Measurements from ENCODE around the gene WDR64. TPM values are rescaled to one million over a fixed set of nuclear protein-coding genes. Genes with fewer than 3 reads are reported as not detected.

Gene WDR64
- total RNA-seq, 1 donor = not detected

GRCh38 chr1:241817956-241818612 lies 166.0 kb downstream of the WDR64 start:
- peaks cover 14% of the 10 kb centered on the region for H3K4me1 ChIP-seq (ENCODE audit: insufficient read depth, low read length)
- no peak overlapping the region for H3K4me3 ChIP-seq (ENCODE audit: insufficient read depth, low read length)
- no peak for DNase-seq (ENCODE audit: insufficient read length, low spot score, missing footprints)
- no peak overlapping the region for H3K4me2 ChIP-seq (ENCODE audit: insufficient read depth, low read length)
- no peaks in the 10 kb centered on the region for H3K36me3 ChIP-seq (ENCODE audit: insufficient read depth, low read length)
- H3K79me2 ChIP-seq (ENCODE audit: insufficient read depth, low read length) = no peaks in the 10 kb centered on the region
- H3K9me3 ChIP-seq (ENCODE audit: low read depth, low read length) = no peaks in the 10 kb centered on the region
- H4K20me1 ChIP-seq (ENCODE audit: insufficient read depth, low read length) = no peaks in the 10 kb centered on the region
- no peak overlapping the region for H2AFZ ChIP-seq (ENCODE audit: low read length)
- TF ChIP-seq CTCF (IDR thresholded peaks at IDR 0.05; ENCODE audit: extremely low read depth, low read depth, low read length) = no peak
- H3K27ac ChIP-seq (ENCODE audit: low read depth, low read length) = no peak overlapping the region
- peaks cover 3% of the 10 kb centered on the region for H3K27me3 ChIP-seq (ENCODE audit: insufficient read depth, low read length)

- no peak for DNase-seq (ENCODE audit: insufficient read length, low spot score, missing footprints)
Observed at GRCh38 chr1:241819340-241819866, 167.3 kb downstream of the WDR64 start.

DNA sequence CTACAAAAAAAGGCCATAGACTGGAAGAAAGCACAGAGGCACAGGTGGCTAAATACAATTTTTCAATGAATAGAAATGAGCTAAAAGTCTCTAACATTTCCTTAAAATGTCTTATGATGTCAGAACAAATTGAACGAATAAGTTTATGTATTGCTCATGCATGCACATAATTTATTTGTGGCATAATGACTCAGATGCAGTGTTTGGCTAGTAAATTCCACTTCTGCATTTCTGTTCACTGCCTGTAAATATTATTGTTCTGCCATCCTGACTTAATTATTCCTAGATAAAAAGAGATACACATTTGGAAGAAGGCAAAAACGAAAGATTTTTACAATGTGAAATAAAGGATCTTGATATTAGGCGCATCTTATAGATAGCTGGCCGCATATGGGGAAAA lies 169.3 kb downstream of the WDR64 start:
- no peak for DNase-seq (ENCODE audit: insufficient read length, low spot score, missing footprints)
- Histone ChIP-seq H3K9me3 (ENCODE audit: low read depth, low read length) (no peaks in the 10 kb centered on the region), H3K4me2 (ENCODE audit: insufficient read depth, low read length) (no peak overlapping the region), H3K79me2 (ENCODE audit: insufficient read depth, low read length) (no peaks in the 10 kb centered on the region), H3K4me1 (ENCODE audit: insufficient read depth, low read length) (peaks cover 14% of the 10 kb centered on the region), H2AFZ (ENCODE audit: low read length) (no peak overlapping the region), H4K20me1 (ENCODE audit: insufficient read depth, low read length) (no peaks in the 10 kb centered on the region), H3K36me3 (ENCODE audit: insufficient read depth, low read length) (no peaks in the 10 kb centered on the region), H3K27me3 (ENCODE audit: insufficient read depth, low read length) (peaks cover 3% of the 10 kb centered on the region), H3K4me3 (ENCODE audit: insufficient read depth, low read length) (no peak overlapping the region), H3K27ac (ENCODE audit: low read depth, low read length) (no peak overlapping the region)
- TF ChIP-seq CTCF (IDR thresholded peaks at IDR 0.05; ENCODE audit: extremely low read depth, low read depth, low read length) = no peak

More at GRCh38 chr1:241819340-241819866, 167.3 kb downstream of the WDR64 start:
- no peaks in the 10 kb centered on the region for H4K20me1 ChIP-seq (ENCODE audit: insufficient read depth, low read length)
- H3K27ac ChIP-seq (ENCODE audit: low read depth, low read length) = no peak overlapping the region
- H3K4me3 ChIP-seq (ENCODE audit: insufficient read depth, low read length) = no peak overlapping the region
- H3K79me2 ChIP-seq (ENCODE audit: insufficient read depth, low read length) = no peaks in the 10 kb centered on the region
- TF ChIP-seq CTCF (IDR thresholded peaks at IDR 0.05; ENCODE audit: extremely low read depth, low read depth, low read length) = no peak
- peaks cover 14% of the 10 kb centered on the region for H3K4me1 ChIP-seq (ENCODE audit: insufficient read depth, low read length)
- no peak overlapping the region for H3K4me2 ChIP-seq (ENCODE audit: insufficient read depth, low read length)
- H2AFZ ChIP-seq (ENCODE audit: low read length) = no peak overlapping the region
- peaks cover 3% of the 10 kb centered on the region for H3K27me3 ChIP-seq (ENCODE audit: insufficient read depth, low read length)
- H3K36me3 ChIP-seq (ENCODE audit: insufficient read depth, low read length) = no peaks in the 10 kb centered on the region
- H3K9me3 ChIP-seq (ENCODE audit: low read depth, low read length) = no peaks in the 10 kb centered on the region

DNA sequence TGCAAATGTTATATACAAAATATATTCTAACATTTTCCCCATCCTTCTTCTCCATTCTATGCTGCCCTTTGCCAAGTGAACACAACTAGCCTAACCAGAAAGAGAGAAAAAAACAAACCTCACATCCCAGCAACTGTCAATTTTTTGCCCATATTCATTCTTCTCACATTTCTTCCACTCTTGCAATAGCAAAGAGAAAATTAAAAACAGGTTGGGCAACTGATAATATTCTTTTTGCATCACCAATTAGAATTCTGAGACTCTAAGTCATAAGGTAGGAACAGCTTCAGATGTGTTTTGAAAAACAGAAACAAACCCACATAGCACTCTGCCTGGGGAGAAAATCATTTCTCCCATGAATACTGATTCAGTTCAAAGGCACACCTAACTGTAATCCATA lies 170.8 kb downstream of the WDR64 start:
- DNase-seq (ENCODE audit: insufficient read length, low spot score, missing footprints) = no peak
- no peak for TF ChIP-seq CTCF (IDR thresholded peaks at IDR 0.05; ENCODE audit: extremely low read depth, low read depth, low read length)
- H3K9me3 ChIP-seq (ENCODE audit: low read depth, low read length) = no peaks in the 10 kb centered on the region
- H3K36me3 ChIP-seq (ENCODE audit: insufficient read depth, low read length) = no peaks in the 10 kb centered on the region
- peaks cover 3% of the 10 kb centered on the region for H3K27me3 ChIP-seq (ENCODE audit: insufficient read depth, low read length)
- no peak overlapping the region for H3K4me2 ChIP-seq (ENCODE audit: insufficient read depth, low read length)
- no peak overlapping the region for H3K27ac ChIP-seq (ENCODE audit: low read depth, low read length)
- H3K79me2 ChIP-seq (ENCODE audit: insufficient read depth, low read length) = no peaks in the 10 kb centered on the region
- H2AFZ ChIP-seq (ENCODE audit: low read length) = no peak overlapping the region
- no peaks in the 10 kb centered on the region for H4K20me1 ChIP-seq (ENCODE audit: insufficient read depth, low read length)
- peaks cover 4% of the 10 kb centered on the region for H3K4me1 ChIP-seq (ENCODE audit: insufficient read depth, low read length)
- no peak overlapping the region for H3K4me3 ChIP-seq (ENCODE audit: insufficient read depth, low read length)
